Measurements from ENCODE around the gene KCNG2.

Gene KCNG2

DNA sequence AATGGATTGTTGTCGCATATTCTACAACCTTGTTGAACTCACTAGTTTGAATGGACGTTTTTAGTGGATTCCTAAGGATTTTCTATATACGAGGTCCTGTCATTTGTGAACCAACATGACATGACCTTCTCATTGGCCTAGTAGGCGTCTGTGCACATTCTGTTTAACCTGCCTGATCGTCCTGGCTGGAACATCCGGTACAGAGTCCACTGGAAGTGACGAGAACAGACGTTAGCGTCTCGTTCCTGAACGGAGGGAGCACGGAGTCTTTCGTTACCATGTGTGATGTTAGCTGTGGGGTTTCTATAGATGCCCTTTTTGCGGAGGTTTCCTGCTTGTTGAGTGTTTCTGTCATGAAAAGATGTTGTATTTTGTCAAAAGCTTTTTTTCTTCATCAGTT, 91.8 kb downstream of the KCNG2 start:
- DNase-seq: no peak

- DNase-seq: no peak
These were observed 92.9 kb downstream of the KCNG2 start for GRCh38 chr18:79890674-79891073.

DNA sequence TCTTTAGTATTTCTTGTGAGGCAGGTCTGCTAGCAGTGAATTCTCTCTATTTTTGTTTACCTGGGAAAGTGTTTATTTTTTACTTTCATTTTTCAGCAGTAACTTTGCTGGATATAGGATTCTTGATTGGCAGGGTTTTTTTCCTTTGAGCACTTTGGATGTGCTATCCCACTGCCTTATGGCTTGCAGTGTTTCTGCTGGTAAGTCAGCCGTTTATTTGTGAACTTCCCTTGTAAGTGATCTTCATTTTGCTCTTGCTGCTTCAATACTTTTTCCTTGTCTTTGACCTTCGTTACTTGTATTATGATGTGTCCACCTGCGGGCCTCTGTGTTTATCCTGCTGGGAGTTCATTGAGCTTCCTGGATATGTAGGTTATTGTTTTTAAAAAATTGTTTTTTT, 99.0 kb downstream of the KCNG2 start:
- no peak for DNase-seq

DNA sequence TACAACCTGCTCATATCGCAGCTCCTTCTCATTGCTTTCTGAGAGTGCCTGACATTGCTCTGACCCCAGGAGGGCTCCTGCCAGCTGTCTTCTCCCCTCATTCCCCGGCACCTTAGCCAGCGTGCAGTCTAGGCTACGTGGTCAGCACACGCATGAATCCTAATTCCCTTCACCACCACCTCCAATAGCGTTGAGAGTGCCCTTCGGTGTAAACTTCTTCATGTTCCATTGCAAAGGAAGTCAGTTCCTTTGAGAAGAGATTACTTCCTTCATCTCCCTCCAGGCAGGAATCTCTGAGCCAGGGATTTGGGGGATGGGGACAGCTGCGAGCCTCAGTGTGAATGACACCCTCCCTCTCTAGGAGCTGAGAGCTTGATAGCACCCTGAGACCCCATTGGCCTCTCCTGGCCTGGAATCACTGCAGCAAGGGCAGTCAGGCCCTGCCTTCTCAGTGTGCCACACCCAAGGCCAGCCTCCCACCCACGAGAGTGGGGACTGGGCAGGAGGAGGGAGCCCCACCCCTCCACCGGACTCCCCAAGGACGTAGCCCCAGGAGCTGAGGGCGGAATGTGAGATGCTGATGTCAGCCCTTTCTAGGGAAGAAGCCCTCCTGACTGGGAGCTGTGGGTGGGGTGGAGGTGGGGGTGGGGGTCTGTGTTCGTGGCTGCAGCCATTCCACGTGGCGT, 100.3 kb downstream of the KCNG2 start:
- no peak for DNase-seq

DNA sequence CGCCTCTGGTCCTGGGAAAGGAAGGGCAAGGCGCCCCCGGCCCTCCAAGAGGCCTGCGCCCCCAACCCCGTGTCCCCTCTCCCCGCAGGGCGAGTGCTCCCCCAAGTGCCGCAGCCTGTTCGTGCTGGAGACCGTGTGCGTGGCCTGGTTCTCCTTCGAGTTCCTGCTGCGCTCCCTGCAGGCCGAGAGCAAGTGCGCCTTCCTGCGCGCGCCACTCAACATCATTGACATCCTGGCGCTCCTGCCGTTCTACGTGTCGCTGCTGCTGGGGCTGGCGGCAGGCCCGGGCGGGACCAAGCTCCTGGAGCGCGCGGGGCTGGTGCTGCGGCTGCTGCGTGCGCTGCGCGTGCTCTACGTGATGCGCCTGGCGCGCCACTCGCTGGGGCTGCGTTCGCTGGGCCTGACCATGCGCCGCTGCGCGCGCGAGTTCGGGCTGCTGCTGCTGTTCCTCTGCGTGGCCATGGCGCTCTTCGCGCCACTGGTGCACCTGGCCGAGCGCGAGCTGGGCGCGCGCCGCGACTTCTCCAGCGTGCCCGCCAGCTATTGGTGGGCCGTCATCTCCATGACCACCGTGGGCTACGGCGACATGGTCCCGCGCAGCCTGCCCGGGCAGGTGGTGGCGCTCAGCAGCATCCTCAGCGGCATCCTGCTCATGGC, 101.3 kb downstream of the KCNG2 start:
- no peak for DNase-seq

DNA sequence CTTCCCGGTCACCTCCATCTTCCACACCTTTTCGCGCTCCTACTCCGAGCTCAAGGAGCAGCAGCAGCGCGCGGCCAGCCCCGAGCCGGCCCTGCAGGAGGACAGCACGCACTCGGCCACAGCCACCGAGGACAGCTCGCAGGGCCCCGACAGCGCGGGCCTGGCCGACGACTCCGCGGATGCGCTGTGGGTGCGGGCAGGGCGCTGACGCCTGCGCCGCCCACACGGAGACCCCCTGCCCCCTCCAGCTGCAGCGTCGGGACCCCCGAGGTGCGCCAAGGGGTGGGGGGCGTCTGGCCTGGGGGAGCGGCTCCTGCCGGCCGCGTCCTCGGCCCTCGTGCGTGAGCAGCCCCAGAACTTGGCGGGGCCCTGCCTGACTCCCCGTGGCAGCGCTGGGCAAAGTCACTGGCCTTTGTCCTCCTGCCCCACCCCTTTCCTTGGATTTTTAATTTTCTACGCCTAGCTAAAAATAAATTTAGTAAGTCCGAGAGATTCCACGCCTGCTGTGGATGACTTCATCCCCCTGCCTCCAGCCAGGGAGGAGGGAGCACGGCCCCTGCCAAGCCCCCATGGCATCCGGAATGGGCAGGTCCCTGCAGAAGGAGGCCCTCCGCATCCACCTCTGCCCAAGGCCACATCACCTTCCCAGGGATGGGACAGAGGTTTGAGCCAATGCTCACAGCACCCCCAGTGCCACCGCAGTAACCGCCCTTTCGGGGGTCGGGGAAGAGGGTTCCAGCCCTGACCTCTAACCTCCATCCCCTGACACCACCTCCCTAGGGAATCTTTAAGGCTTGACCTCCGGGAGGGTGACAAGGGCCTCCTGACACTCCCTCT, 102.1 kb downstream of the KCNG2 start:
- no peak for DNase-seq

GRCh38 chr18:79900610-79901570, 103.2 kb downstream of the KCNG2 start:
- DNase-seq: no peak

DNA sequence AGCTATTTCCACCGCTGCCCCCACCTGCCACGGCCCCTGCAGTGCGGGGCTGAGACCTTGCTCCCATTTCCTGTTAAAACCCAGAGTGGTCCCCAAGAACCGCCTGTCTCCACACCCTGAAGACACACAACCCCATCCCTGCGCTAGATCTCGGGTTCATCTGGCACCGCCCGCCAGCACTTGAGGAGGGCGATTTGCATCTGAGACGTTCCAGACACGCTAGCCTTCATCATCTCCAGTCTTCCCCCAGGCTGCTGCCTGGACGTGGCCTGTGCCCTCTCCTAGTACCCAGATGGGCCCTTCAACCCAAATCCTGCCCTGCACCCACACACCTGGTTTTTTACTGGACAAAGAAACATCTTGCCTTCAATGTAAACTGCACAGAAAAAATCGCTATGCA, 103.9 kb downstream of the KCNG2 start:
- DNase-seq: no peak

DNA sequence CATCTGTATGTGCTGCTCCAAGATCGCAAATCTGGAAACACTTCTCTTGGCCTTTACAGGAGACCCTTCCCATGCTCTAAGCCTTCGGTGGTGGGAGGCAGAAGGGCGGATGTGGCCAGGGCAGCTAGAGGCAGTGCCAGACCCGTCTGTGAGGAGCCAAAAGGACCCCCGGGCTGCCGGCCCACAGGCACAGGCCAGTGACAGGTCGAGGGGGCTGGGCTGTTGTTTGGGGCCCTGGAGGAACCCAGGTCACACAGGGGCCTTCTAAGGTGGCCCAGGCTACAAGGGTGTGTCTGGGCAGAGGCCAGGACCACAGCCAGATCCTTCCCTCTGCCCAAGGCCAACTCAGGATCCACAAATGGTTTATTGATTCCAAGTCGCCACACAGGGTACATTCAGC, 104.3 kb downstream of the KCNG2 start:
- no peak for DNase-seq

GRCh38 chr18:79902640-79903039, 104.9 kb downstream of the KCNG2 start:
- no peak for DNase-seq

- DNase-seq: no peak
These were observed 105.4 kb downstream of the KCNG2 start for GRCh38 chr18:79903071-79903635.

DNA sequence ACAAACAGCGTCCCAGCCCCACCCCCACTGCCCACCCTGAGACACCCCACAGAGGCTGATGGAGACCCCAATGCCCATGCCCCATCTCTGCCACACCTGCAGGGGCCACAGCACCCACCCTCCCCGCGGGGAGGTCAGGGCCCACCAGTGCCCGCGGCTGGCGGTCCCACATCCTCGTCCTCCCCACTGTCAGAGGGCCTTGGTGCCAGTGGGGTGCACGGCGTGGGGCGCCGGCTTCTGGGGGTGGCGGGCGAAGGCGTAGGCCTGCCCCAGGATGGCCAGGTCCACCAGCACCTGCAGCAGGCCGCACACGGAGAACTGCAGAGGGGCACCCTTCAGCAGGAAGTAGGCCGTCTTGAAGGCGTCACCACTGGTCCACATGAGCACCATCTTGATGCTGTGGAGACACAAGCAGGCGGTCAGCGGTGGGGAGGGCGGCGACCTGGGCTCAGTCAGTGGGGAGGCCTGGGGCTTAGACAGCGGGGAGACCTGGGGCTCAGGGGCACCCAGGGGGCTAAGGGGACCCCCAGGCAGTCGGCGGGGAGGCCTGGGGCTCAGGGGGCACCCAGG, 106.1 kb downstream of the KCNG2 start:
- no peak for DNase-seq

DNA sequence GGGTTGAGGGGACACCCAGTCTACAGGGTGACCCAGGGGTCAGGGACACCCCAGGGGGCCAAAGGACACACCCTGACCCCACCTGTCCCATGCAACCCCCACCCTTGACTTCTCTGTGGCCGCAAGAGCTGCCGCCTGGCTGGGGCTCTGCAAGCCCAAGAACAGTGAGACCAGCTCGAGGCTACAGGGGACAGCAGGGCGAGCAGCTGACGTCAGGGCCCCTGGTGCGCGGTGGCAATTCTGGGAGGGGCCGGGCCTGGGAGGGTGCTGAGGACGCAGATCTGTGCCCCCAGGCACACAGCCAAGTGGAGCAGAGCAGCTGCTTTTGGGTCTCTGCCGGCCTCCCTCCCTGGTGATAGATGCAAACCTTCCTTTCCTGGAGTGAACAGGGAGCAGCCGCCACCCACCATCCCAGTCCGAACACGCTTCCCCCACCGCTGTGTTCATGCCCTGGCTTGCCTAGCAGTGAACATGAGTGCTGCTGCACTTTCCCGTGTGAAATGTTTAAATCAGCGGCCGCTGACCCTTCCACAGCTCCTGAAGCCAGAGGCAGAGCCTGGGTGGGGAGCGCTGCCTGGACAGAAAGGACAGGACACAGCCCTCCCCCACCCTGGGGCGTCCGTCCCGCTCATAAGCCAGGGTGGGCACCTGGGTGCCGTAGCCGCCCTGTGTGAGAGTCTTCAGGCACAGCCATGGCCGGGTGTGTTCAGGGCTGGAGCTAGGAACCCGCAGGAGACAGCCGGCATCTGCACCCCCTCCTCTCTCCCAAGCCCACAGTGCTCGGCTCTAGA, 106.8 kb downstream of the KCNG2 start:
- no peak for DNase-seq

DNA sequence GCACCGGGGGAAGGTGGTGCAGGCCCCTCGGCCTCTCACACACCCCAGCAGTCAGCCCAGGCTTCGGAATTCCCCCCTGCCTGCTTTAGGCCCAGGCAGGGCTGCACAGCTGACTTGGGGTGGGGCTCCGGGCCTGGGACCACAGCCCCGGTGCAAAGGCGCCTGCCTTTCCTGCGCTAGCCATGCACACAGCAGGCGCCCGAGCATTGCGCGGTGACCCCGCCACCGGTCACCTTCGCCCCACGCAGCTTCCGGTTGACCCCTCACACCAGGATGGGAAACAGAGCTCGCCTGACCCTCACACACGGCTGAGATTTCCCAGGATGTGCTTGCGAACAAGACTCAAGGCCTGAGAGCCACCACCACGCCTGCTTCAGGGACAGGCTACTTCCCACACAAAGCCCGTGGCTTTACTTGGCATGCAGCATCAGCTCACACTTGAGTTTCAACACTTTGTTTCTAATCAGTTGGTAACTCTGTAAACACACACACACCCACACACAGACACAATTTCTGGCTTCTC, 107.7 kb downstream of the KCNG2 start:
- DNase-seq: no peak

DNA sequence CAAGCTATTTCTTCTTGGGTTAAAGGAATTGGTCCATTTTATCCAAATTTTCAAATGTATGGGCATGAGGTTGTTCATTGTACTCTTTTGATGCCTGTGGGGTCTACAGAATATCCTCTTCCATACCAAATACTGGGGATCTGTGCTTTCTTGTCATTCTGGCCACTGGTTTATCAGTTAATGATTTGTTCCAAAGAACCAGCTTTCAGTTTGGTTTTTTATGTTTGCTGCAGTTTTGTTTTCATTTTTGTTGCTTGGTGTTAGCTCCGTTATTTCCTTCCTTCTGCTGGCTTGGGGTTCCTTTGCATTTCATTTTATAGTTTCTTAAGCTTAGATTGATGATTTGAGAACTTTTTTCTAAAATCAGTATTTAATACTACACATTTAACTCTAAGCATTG, 108.3 kb downstream of the KCNG2 start:
- DNase-seq: no peak

- DNase-seq: no peak
These were observed 109.0 kb downstream of the KCNG2 start for GRCh38 chr18:79906706-79907105.

DNA sequence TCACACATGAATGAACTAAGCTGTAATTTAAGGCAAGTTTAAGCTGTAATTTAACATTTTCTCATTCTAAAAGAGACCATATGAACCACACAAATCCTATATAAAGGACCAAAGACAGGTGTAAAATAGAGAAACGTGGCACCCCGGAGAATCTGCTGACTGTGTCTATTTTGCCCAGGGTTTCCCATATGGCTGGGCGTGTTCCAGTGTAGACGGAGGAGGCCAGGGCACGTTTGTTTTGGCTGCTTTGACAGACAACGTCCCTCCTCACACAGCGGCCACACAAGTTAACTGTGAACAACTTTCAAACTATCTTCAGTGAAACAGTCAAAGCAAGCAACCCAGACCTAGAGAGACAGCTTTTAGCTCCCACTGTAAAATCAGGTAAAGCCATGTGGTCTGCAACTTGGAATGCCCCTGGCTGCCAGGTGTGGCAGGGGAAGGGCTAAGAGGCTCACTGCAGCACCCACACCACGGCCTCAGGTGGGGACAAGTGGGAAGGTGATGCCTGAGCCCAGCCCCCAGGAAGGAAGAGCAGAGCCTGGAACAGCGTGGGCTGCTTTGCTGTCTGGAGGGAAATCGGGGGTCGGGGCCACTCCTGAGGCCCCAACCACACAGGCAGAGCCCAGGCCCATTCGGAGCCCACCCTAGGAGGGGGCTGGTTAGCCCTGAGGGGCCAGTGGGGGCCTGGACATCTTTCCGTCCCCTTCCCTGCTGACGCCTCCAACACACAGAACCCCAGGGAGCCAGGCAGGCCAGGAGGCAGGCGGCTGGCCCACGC, 113.0 kb downstream of the KCNG2 start:
- DNase-seq: no peak

DNA sequence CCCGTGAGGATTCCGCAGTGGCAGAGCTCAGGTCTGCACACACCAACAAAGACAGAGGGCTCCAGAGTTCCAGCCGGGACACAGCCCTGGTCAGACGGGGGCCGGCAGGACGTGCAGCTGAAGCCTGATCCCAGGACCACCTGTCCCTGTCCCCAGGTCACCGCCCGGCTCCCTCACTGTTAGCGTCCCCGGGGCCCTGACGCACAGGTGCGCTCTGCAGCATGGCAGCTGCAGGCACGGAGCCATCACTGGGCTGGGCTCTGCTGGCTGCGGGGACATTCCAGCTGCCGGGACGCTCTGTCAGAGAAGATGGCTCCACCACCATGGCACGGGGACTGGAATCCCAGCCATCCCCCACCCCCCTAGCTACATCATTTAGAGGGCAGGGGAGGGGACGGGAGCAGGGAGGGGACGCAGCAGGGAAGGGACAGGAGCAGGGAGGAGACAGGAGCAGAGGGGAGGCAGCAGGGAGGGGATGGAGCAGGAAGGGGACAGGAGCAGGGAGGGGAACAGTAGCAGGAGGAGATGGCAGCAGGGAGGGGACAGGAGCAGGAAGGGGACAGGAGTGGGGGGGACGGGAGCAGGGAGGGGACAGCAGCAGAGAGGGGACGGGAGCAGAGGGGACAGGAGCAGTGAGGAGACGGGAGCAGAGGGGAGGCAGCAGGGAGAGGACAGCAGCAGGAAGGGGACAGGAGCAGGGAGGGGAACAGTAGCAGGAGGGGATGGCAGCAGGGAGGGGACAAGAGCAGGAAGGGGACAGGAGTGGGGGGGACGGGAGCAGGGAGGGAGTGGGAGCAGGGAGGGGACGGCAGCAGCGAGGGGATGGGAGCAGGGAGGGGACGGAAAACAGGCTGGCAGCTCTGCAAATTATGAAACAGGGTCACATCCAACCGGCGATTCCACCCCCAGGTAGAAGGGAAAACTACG, 113.9 kb downstream of the KCNG2 start:
- peak; percentile 69 for DNase-seq

DNA sequence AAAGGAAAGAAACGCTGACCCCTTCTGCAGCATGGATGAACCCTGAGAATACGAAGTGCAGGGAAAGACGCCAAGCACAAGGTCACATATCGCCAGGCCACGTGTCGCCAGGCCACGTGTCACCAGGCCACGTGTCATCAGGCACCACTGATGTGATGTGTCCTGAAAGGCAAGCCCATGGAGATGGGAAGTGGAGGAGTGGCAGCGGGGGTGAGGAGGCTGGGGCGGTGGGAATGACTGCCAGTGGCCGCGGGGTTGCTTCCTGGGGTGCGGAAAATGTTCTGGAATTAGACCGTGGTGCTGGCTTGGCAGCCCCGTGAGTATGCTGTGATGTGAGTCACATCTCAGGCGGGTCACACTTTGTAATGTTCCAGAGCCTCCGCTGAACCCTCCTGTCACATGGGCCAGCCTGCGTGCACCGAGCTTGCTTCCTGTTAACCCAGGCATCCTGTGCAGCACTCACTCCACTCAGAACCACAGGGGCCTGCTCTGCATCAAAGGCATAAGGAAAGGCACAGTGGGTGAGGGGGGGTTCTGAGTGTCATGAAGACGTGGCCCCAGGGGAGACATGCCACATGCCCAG, 114.8 kb downstream of the KCNG2 start:
- DNase-seq: no peak

All from right hindlimb (tissue), 1 donor.